Activated gamma-delta T cell treated with Interleukin-2 at 50 U/mL for 16 hours (primary cell): ENCODE data around the gene SREBF2.
"Not testable (repeated sequence)": the region's sequence is repeated elsewhere in the genome, so short reads cannot be mapped to it uniquely, and the experiment has no call there.

Experiments
- DNase-seq: peaks from one replicate; pipeline ENCODE4 v3.0.0-alpha.2; 2020

Gene SREBF2

DNA sequence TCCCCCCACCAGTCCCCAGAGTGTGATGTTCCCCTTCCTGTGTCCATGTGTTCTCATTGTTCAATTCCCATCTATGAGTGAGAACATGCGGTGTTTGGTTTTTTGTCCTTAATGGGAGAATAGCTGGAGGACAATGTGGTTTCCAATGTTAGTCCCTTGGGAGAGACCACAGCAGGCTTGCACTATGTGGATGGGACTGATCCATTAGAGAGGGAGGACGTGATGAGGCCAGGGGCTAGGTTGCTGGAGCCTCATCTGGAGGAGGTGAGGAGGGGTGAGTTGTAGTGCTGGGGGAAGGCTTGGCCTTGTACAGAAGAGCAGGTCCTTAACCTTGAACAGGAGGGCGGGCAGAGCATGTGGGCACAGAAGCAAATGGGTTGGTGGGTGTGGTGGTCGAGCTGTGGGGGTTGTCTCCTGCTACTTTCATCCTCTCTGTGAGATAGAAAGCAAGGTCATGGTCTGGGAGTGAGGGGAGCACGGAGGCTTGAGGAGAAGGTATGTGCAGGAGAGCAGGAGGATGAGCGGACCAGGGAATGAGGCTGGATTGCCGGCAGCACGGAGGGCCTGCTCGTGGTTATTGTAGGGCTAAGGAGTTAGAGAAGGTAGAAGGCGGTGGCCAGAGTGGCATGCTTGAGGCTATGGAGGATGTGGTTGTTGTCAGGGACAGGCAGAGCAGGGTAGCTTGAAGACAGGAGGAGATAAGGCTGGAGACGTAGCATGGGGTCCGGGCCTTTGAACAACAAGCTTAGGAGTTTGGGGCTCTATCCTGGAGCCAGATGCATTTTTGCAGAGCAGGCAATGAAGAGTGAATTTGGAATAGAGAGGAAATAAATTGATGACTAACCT, 11.2 kb upstream of the SREBF2 start:
- DNase-seq, result no peak

DNA sequence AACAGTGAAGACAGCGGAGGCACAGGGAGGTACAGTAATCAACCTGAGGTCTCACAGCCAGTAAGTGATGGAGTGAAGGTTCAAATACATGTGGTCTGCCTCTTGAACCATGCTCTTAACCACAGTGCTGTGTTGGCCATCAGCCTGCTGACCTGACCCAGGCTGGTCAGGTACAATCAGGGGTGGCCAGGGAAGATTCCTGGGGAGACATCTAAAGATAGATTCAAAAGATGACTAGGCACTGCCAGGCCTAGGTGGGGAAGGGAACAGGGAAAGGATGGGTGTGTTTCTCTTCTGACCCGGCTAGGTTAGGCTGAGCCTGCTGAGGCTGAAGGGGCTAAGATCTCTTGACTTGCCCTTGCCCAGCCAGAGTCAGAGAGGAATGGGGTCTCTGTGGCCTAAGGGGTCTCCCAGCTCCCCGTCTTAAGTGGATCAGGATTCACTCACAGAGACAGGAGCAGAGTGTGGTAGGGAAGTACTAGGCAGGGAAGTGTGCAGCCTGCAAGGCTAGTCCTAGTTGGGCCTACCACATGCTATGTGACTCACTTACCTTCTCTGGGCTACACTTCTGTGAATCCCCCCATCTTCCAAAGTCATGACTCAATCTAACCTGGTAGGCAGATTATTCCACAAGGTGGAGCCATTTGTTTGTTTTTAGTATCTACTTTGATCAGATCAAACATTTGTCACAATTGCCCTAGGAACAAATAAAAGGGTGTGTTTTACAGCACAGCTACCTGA, 10.4 kb upstream of the SREBF2 start:
- peak; percentile 35 for DNase-seq

- no peak for DNase-seq
Measured at GRCh38 chr22:41823797-41824196, 9.1 kb upstream of the SREBF2 start.

GRCh38 chr22:41825376-41825775, 7.5 kb upstream of the SREBF2 start:
- no peak for DNase-seq

- no peak for DNase-seq
Measured at GRCh38 chr22:41826021-41826420, 6.9 kb upstream of the SREBF2 start.

DNA sequence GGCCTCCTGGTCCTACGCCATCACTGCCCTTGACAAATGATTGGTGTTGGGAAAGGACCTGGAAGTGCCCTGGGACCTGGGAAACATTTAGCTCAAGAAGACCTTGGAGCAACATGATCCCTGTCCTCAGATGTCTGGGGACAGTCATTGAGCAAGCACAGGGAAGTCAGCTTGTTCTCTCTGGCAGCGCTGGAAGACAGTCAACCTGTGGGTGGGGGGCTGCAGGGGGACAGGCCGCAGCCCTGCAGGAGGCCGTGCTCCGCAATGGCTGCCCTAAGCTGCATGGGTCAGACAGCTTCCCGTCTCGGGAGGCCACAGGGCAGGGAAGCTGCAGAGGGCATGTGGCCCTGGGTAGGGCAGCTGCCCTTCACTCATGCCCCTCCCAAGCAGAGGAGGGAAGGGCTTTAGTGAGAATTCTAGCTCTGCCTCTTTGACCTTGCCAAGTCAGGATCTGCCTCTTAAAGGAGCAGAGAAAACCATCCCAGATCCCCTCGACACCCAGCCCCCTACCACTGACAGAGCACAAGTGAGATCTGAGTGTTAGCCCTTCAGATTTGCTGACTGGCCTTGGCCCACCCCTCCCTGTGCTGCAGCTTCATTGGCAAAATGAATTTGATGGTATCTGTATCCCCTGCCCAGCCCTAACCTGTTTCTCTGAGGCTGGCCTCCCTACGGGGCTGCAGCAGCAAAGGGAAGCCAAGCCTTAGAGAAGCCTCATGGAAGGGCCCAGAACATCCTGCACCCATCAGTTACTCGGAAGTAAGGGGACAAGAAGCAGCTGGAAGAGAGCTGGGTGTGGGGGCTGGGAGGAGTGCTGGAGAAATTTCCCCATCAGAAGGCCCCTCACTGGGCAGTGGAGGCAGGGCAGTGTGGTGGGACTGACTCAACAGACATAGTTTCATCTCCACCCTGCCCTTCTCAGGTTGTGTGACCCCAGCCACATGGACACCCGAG, 6.2 kb upstream of the SREBF2 start:
- DNase-seq, result no peak

DNA sequence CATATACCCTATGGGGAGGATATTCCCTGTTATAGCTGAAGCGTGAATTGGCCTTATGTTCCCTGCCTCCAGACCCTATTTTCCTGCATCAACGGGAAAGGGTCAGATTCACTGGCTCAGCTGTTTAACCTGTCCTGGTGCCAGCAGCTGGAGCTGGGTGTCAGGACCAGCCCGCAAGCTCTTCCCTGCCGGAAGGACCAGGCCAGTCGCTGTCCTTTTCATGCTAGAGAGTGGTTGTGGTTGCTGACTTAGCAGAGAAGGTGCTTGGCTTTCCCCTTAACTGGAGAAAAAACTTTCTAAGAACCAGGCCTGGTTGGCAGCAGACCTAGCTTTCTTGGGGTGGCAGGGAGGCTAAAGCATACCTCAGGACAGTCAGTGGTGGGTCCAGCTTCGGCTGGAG, 5.2 kb upstream of the SREBF2 start:
- no peak for DNase-seq

GRCh38 chr22:41828516-41828915, 4.4 kb upstream of the SREBF2 start:
- DNase-seq, result no peak

DNA sequence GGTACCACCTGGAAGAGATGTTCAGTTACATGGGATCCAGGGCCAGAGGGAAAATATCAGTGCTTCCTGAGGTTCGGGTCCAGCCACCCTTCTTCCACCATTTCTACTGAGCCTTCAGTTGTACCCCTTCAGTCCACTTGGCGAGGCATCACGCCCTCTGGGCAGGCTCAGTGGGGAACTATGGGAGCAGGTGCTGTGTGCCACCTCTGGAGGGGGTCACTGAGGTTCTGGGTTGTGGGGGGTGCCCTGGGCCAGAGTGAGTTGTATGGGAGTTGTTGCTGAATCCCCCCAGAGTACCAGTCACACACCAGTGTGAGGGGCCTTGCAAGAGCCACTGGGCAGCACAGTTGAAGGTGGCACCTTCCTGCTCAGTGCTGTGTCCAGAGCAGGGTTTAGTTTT, 2.7 kb upstream of the SREBF2 start:
- DNase-seq, result no peak

DNA sequence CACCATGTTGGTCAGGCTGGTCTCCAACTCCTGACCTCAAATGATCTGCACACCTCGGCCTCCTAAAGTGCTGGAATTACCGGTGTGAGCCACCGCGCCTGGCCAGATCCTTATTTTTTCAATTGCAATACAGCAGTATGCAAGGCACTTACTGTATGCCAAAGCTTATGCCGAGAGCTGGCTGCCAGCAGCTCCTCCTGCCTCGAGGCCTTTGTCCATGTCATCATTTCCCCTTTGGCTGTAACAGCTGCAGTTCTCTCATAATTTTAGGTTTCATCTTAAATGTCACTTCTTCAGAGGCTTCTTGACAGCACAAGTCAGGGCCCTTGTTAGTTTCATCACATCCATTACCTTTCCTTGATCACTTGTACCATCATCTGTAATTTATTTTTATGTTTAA, 1.5 kb upstream of the SREBF2 start:
- DNase-seq, result no peak

- peak; percentile 21 for DNase-seq
Measured at GRCh38 chr22:41831828-41832552, 915 bp upstream of the SREBF2 start.

DNA sequence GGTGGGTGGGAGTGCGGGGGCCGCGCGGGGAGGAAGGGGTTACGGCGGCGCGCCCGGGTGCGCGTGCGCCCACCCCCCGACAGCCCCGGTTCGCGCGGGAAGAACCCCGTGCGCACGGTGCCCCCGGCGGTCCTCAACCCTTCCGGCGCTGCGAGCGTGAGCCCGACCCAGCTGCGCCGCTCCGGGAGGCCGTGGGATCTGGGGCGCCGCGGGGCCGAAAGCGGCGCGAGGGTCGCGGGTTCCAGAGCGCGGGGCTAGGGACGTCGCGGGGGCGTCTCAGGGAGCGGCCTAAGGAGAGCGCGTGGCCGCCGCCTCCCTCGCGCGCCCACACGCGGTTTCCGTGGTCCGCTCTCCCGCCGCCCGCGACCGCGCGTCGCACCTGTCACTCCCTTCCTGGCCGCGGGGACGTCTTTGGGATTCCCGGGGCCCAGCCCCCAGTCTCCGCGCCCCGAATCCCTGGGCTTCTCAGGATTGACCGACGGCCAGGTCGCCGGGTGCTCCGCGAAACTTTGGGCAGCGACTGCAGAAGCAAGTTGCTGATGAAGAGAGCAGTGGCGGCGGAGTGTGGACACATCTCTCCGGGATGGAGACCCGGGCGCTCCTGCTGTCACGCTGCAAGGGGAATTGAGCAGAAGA, 582 bp downstream of the SREBF2 start:
- peak; percentile 39 for DNase-seq

DNA sequence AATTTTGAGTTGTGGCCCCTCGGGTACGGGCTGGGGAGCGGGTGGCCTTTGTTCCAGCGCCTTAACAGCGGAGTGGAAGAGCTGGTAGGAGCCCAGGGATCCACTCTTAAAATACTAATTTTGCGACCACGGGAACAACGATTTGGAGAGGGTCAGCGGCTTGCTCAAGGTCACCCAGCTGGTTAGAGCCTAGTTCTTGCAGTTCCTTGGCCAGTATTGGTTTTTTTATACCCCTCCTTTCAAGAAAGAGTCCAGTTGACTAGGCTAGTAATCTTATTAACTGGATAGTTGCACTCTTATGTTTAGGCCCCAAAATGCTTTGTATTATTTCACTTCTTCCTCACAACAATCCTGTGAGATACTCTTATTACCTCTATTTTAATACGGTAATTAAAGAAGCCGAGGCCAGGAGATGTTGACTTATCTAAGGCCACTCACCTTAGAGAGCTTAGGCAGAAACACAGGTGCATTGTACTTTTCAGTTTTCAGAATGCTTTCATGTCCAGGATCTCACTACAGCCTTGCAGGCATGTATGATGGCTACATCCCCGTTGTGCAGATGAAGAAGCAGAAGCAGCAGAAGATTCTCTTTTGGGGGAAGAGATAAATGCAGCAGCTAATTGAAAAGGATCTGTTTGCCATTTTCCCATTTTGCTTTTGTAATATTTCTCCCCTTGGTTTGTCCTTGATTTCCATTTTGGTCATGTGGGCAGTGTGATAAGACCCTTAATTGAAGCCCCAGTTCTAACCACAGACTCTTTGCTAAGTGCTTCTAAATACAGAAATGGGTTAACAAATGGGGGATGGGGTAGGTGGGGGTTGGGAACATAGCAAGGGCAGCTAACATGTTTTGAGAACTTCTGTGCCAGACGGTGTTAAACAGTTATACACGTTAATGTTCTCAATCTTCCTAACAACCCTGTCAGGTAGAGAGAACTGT, 1.4 kb downstream of the SREBF2 start:
- DNase-seq, result no peak

DNA sequence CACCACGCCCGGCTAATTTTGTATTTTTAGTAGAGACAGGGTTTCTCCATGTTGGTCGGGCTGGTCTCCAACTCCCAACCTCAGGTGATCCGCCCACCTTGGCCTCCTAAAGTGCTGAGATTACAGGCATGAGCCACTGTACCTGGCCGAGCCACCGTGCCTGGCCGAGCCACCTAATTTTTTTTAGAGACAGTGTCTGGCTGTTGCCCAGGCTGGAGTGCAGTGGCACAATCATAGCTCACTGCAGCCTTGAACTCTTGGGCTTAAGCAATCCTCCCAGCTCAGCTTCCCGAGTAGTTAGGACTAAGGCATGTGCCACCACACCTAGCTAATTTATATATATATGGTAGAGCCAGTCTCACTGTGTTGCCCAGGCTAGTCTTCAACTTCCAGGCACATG, 2.6 kb downstream of the SREBF2 start:
- not testable (repeated sequence) for DNase-seq

DNA sequence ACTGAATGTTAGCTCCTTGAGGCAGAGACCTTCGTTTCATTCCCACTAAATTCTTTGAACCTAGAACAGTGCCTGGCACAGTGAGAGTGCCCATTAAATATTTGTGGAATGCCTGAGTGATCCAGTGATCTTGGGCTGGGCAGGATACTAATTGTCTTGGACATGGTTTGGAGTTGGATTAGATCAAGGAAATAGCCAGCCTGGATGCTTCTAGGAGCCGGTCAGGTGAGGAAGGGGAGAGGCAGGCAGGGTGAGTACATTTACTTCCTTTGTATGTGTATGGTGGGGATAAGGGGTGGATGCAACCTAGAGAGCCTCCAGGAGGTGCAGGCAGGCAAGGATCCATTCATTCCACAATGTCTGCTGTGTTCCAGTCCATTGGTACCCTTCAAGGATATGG, 3.6 kb downstream of the SREBF2 start:
- no peak for DNase-seq

GRCh38 chr22:41838842-41839618, 6.1 kb downstream of the SREBF2 start:
- DNase-seq, result no peak

GRCh38 chr22:41840216-41840615, 7.3 kb downstream of the SREBF2 start:
- DNase-seq, result no peak

DNA sequence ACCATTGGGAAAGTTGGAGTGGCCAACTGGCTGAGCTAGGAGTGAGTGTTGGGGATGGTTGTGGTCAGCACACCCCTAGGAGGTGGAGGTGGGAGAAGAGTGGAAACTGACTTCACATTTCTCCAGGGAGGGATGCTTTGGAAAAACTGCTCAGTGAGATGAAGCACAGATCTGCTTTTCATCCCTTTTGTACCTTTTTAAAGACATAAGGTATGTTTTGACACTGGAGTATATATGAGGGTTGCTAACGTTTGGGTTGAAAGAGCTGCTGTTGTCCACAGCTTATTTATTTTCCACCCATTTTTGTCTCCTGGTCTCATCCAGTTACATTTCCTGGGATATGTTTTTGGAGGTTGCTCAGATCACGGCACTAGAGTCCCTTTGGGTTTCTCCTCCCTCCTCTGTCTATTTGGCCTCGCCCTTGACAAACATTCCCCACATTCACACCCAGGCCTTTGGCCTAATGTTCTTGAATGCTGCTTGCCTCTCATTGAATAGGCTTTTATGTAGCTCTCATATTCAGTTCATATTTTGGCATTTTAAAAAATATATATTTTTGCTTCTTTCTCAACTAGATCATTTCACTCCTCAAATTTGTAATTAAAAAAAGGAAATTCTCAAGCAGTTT, 8.3 kb downstream of the SREBF2 start:
- DNase-seq, result no peak
